ENCODE results near the gene ARHGAP10. TPM values are rescaled to one million over a fixed set of nuclear protein-coding genes. Genes with fewer than 3 reads are reported as not detected.

Gene ARHGAP10
- total RNA-seq, 4 donors from 2014 or later, result 153 to 404 (median 215) TPM

GRCh38 chr4:147958057-147958456, 226.2 kb downstream of the ARHGAP10 start:
- ATAC-seq, result no peak
- 46 to 60% methylated on average over 2 to 3 of the region's 3 CpGs for WGBS, 2 donors (ENCODE audit: low coverage in 1 of 2)
- peaks cover 12 to 59% (median 21%) of the 10 kb centered on the region in 3 donors for H3K4me1 ChIP-seq
- no peaks in the 10 kb centered on the region for H3K27me3 ChIP-seq
- peaks cover 0 to 30% of the 10 kb centered on the region in 2 donors for H3K36me3 ChIP-seq
- no peak for TF ChIP-seq EP300 (IDR thresholded peaks at IDR 0.05)
- no peak for TF ChIP-seq POLR2A (IDR thresholded peaks at IDR 0.05)
- no peak for TF ChIP-seq CTCF (IDR thresholded peaks at IDR 0.05)
- TF ChIP-seq POLR2AphosphoS5 (IDR thresholded peaks at IDR 0.05), result no peak
- no peaks in the 10 kb centered on the region for H3K9me3 ChIP-seq
- H3K4me3 ChIP-seq, result no peak overlapping the region
- peak overlapping the region in 2 of 4 donors; percentile 13 to 24 for H3K27ac ChIP-seq

DNA sequence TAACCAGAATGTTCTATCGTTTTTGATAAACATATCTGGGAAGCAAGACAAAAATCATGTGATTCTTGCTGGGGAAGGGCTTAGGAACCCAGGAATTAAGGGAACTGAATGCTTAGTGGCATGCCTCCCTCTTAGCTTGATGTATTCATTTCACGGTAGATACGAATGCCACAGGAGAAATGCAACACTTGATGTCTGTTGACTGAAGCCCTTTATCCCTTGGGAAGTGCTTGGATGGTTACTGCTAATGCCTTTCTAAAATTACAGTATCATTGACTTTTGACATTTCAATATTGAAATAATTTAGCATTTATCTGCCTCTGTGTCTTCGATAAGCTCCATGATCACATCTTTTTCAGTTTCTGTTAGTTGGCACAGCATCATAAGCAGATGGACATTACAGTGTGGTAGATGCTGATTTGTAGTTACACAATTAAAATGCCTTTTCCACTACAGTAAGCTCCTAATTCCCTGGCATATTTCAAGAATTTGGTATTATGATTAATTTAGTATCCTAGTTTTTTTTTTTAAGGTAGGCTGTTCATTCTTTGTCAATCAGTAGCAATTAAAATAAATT, 226.7 kb downstream of the ARHGAP10 start:
- peak overlapping the region in 2 of 4 donors; percentile 13 to 24 for H3K27ac ChIP-seq
- no peaks in the 10 kb centered on the region for H3K27me3 ChIP-seq
- 14 to 35% methylated on average over 4 of the region's 4 CpGs for WGBS, 2 donors (ENCODE audit: low coverage in 1 of 2)
- no peak for ATAC-seq
- peaks cover 0 to 35% of the 10 kb centered on the region in 2 donors for H3K36me3 ChIP-seq
- peaks cover 12 to 62% (median 21%) of the 10 kb centered on the region in 3 donors for H3K4me1 ChIP-seq
- H3K9me3 ChIP-seq, result no peaks in the 10 kb centered on the region
- H3K4me3 ChIP-seq, result no peak overlapping the region
- TF ChIP-seq POLR2A (IDR thresholded peaks at IDR 0.05) (no peak), EP300 (IDR thresholded peaks at IDR 0.05) (no peak), POLR2AphosphoS5 (IDR thresholded peaks at IDR 0.05) (no peak)

- no peaks in the 10 kb centered on the region for H3K27me3 ChIP-seq
- 89 to 92% methylated on average over 5 of the region's 5 CpGs for WGBS, 2 donors (ENCODE audit: low coverage in 1 of 2)
- H3K27ac ChIP-seq, result no peak overlapping the region
- H3K4me3 ChIP-seq, result no peak overlapping the region
- peaks cover 0 to 49% of the 10 kb centered on the region in 2 donors for H3K36me3 ChIP-seq
- no peaks in the 10 kb centered on the region for H3K9me3 ChIP-seq
- H3K4me1 ChIP-seq, result peaks cover 9 to 66% (median 15%) of the 10 kb centered on the region in 3 donors
- TF ChIP-seq EP300 (IDR thresholded peaks at IDR 0.05) (no peak), CTCF (IDR thresholded peaks at IDR 0.05) (no peak), POLR2AphosphoS5 (IDR thresholded peaks at IDR 0.05) (no peak), POLR2A (IDR thresholded peaks at IDR 0.05) (no peak)
- ATAC-seq, result no peak
These were observed 229.1 kb downstream of the ARHGAP10 start for GRCh38 chr4:147960971-147961370.

DNA sequence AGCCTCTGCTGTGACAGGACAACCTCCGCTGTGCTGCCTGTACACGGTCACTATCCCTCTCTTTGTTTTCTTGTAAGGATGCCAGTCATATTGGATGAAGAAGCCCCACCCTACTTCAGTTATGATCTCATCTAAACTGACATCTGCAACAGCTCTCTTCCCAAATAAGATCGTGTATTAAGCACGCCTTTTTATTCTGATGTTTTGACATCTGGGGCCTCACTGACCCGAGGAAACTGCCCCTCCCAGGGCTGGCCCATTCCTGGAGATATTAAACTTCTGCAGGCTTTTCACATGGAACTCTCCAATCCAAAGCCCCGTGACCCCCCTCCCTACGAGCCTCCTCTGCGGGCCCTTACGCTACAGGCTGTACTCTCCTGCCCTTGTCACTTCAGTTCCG, 232.0 kb downstream of the ARHGAP10 start:
- H3K9me3 ChIP-seq, result no peaks in the 10 kb centered on the region
- H3K4me1 ChIP-seq, result peaks cover 0 to 54% (median 4%) of the 10 kb centered on the region in 3 donors
- H3K27ac ChIP-seq, result peak overlapping the region in 1 of 4 donors; percentile 13
- no peak overlapping the region for H3K4me3 ChIP-seq
- peaks cover 0 to 73% of the 10 kb centered on the region in 2 donors for H3K36me3 ChIP-seq
- ATAC-seq, result peak; percentile 42
- no peak for TF ChIP-seq POLR2AphosphoS5 (IDR thresholded peaks at IDR 0.05)
- no peak for TF ChIP-seq POLR2A (IDR thresholded peaks at IDR 0.05)
- H3K27me3 ChIP-seq, result no peaks in the 10 kb centered on the region
- WGBS, 2 donors (ENCODE audit: low coverage in 1 of 2), result 50 to 74% methylated on average over 6 to 10 of the region's 10 CpGs

GRCh38 chr4:147964266-147964880, 232.5 kb downstream of the ARHGAP10 start:
- Histone ChIP-seq H3K4me3 (no peak overlapping the region), H3K4me1 (peaks cover 0 to 58% (median 4%) of the 10 kb centered on the region in 3 donors), H3K36me3 (peaks cover 0 to 73% of the 10 kb centered on the region in 2 donors), H3K27ac (peak overlapping the region in 1 of 4 donors; percentile 13), H3K27me3 (no peaks in the 10 kb centered on the region), H3K9me3 (no peaks in the 10 kb centered on the region)
- TF ChIP-seq CTCF (IDR thresholded peaks at IDR 0.05) (no peak), POLR2AphosphoS5 (IDR thresholded peaks at IDR 0.05) (no peak), POLR2A (IDR thresholded peaks at IDR 0.05) (no peak), EP300 (IDR thresholded peaks at IDR 0.05) (no peak)
- 35 to 52% methylated on average over 8 to 14 of the region's 14 CpGs for WGBS, 2 donors (ENCODE audit: low coverage in 1 of 2)
- ATAC-seq, result peak; percentile 22

Data from gastroesophageal sphincter (tissue), 4 donors.